Neural cell (in vitro differentiated cells): ENCODE data around the gene LSAMP. TPM values are rescaled to one million over a fixed set of nuclear protein-coding genes. Genes with fewer than 3 reads are reported as not detected.

Experiments used
- H2AFZ ChIP-seq: fragments of 200-600, 300-800 bp; sonication (generic), shearing (Covaris generic); 2 replicates; pipeline ENCODE4 v1.6.0; 2014; ENCODE audit warnings: low read depth, mild to moderate bottlenecking, antibody characterized with exemption, low read length, moderate library complexity
- H3F3A ChIP-seq: fragments of 200-600 bp; shearing (Covaris generic); 2 replicates; pipeline ENCODE4 v1.6.1; 2016; ENCODE audit warnings: mild to moderate bottlenecking, moderate library complexity, mixed read lengths, antibody characterized with exemption, low read length; ENCODE audit not compliant: insufficient read depth, poor library complexity, severe bottlenecking
- H3K27ac ChIP-seq: fragments of 200-600, 300-800 bp; sonication (generic), shearing (Covaris generic); 2 replicates; pipeline ENCODE4 v1.5.1; 2014; ENCODE audit warnings: mild to moderate bottlenecking, low read length, moderate library complexity
- H3K27me3 ChIP-seq: fragments of 300-800, 200-600 bp; sonication (generic), shearing (Covaris generic); 2 replicates; pipeline ENCODE4 v1.6.0; 2014; ENCODE audit warnings: mild to moderate bottlenecking, low read depth, low read length, moderate library complexity; ENCODE audit not compliant: insufficient read depth
- H3K36me3 ChIP-seq: fragments of 300-800, 200-600 bp; sonication (generic), shearing (Covaris generic); 2 replicates; pipeline ENCODE4 v1.5.1; 2014; ENCODE audit warnings: mild to moderate bottlenecking, antibody characterized with exemption, low read length, moderate library complexity; ENCODE audit not compliant: insufficient read depth
- H3K4me2 ChIP-seq: fragments of 300-800, 200-600 bp; sonication (generic), shearing (Covaris generic); 2 replicates; pipeline ENCODE4 v1.6.0; 2014; ENCODE audit warnings: mild to moderate bottlenecking, low read length
- H3K4me3 ChIP-seq: fragments of 300-800, 200-600 bp; sonication (generic), shearing (Covaris generic); 2 replicates; pipeline ENCODE4 v1.5.1; 2014; ENCODE audit warnings: mild to moderate bottlenecking, low read length, moderate library complexity
- H3K79me2 ChIP-seq: fragments of 200-600 bp; shearing (Covaris generic); replicated peaks from 2 replicates; pipeline ENCODE4 v1.6.0; 2014; ENCODE audit warnings: mild to moderate bottlenecking, low read length, moderate library complexity; ENCODE audit not compliant: insufficient read depth
- H3K9ac ChIP-seq: fragments of 300-800, 200-600 bp; sonication (generic), shearing (Covaris generic); 2 replicates; pipeline ENCODE4 v1.6.1; 2016; ENCODE audit warnings: mild to moderate bottlenecking, low read length, mixed read lengths
- H3K9me2 ChIP-seq: fragments of 200-600 bp; shearing (Covaris generic); 2 replicates; pipeline ENCODE4 v1.6.1; 2016; ENCODE audit warnings: mild to moderate bottlenecking, low read length, mixed read lengths; ENCODE audit not compliant: insufficient read depth
- H3K9me3 ChIP-seq: fragments of 200-600, 300-800 bp; sonication (generic), shearing (Covaris generic); 2 replicates; pipeline ENCODE4 v1.6.1; 2016; ENCODE audit warnings: mild to moderate bottlenecking, mixed run types, low read length, moderate library complexity, mixed read lengths
- H4K20me1 ChIP-seq: fragments of 200-600 bp; shearing (Covaris generic); 2 replicates; pipeline ENCODE4 v1.6.1; 2016; ENCODE audit warnings: mild to moderate bottlenecking, mixed run types; ENCODE audit not compliant: insufficient read depth
- EP300 ChIP-seq: fragments of 450-650 bp; conservative IDR thresholded peaks from 2 replicates; pipeline ENCODE4 v1.6.1; 2014; ENCODE audit warnings: antibody characterized with exemption, mild to moderate bottlenecking, moderate library complexity; ENCODE audit not compliant: poor library complexity, severe bottlenecking
- EZH2 ChIP-seq: fragments of 200-600, 300-800 bp; shearing (Covaris generic), sonication (generic); IDR thresholded peaks from 2 replicates; pipeline ENCODE4 v1.6.1; 2014; ENCODE audit warnings: antibody characterized with exemption, low read length, borderline replicate concordance, mild to moderate bottlenecking; ENCODE audit not compliant: insufficient read depth, poor library complexity, severe bottlenecking
- MXI1 ChIP-seq: fragments of 450-650 bp; conservative IDR thresholded peaks from 2 replicates; pipeline ENCODE4 v1.6.1; 2014; ENCODE audit warnings: antibody characterized with exemption, mild to moderate bottlenecking; ENCODE audit not compliant: poor library complexity, severe bottlenecking
- POLR2AphosphoS5 ChIP-seq: IDR thresholded peaks from 2 replicates; pipeline ENCODE4 v1.6.1; 2012
- RAD21 ChIP-seq: fragments of 450-650 bp; conservative IDR thresholded peaks from 2 replicates; pipeline ENCODE4 v1.6.1; 2014; ENCODE audit warnings: antibody characterized with exemption, mild to moderate bottlenecking, moderate library complexity
- SMC3 ChIP-seq: fragments of 450-650 bp; conservative IDR thresholded peaks from 2 replicates; pipeline ENCODE4 v1.6.1; 2014; ENCODE audit warnings: antibody characterized with exemption, mild to moderate bottlenecking, moderate library complexity; ENCODE audit not compliant: poor library complexity
- TAF1 ChIP-seq: IDR thresholded peaks from 2 replicates; pipeline ENCODE4 v1.6.1; 2012; ENCODE audit warnings: low read depth
- polyA plus RNA-seq: library from polyadenylated mRNA; depleted of rRNA; stranded (reverse); fragments of >200 nt; gene quantifications from 2 replicates; pipeline ENCODE4 v1.2.3, GENCODE V29; 2014
- TF ChIP-seq, protein P1 (sequence below): fragments of 450-650 bp; IDR thresholded peaks from 2 replicates; pipeline ENCODE4 v1.5.1; 2014; ENCODE audit warnings: antibody characterized with exemption, mild to moderate bottlenecking, moderate library complexity; ENCODE audit not compliant: poor library complexity, severe bottlenecking
- TF ChIP-seq, protein P2 (sequence below): IDR thresholded peaks from 2 replicates; pipeline ENCODE4 v1.6.1; 2012; ENCODE audit warnings: borderline replicate concordance

The LSAMP gene
- polyA plus RNA-seq, 1 donor from 2014 or later, result 93.6 TPM

DNA sequence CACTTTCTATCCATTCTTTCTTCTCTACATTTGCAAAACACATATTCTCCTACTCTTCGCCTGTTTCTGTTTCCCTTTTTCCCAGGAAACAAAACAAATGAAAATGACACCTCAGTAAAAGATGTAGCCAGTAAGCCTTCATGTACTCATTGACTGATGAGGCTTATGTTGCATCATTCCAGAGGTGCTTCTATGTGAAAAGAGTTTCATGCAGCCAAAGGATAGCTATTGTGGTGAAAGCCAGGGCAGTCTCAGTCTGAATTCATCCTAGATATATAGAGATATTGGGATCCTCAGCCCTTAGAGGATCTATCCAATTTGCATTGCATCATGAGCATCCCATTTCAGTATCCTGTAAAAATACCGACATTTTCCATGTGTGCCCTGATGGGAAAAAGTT, 554.7 kb downstream of the LSAMP start:
- Histone ChIP-seq H3K9me3 (no peaks in the 10 kb centered on the region), H3K27ac (no peak overlapping the region), H3K4me2 (no peak overlapping the region), H3K9ac (no peak overlapping the region), H4K20me1 (no peaks in the 10 kb centered on the region), H3K79me2 (no peaks in the 10 kb centered on the region), H3K27me3 (no peaks in the 10 kb centered on the region), H3F3A (no peaks in the 10 kb centered on the region), H2AFZ (no peak overlapping the region), H3K4me3 (no peak overlapping the region), H3K9me2 (no peaks in the 10 kb centered on the region), H3K36me3 (no peaks in the 10 kb centered on the region)
- TF ChIP-seq EP300, result no peak
- TF ChIP-seq, protein P1, sequence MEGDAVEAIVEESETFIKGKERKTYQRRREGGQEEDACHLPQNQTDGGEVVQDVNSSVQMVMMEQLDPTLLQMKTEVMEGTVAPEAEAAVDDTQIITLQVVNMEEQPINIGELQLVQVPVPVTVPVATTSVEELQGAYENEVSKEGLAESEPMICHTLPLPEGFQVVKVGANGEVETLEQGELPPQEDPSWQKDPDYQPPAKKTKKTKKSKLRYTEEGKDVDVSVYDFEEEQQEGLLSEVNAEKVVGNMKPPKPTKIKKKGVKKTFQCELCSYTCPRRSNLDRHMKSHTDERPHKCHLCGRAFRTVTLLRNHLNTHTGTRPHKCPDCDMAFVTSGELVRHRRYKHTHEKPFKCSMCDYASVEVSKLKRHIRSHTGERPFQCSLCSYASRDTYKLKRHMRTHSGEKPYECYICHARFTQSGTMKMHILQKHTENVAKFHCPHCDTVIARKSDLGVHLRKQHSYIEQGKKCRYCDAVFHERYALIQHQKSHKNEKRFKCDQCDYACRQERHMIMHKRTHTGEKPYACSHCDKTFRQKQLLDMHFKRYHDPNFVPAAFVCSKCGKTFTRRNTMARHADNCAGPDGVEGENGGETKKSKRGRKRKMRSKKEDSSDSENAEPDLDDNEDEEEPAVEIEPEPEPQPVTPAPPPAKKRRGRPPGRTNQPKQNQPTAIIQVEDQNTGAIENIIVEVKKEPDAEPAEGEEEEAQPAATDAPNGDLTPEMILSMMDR, result no peak
- TF ChIP-seq, protein P2, sequence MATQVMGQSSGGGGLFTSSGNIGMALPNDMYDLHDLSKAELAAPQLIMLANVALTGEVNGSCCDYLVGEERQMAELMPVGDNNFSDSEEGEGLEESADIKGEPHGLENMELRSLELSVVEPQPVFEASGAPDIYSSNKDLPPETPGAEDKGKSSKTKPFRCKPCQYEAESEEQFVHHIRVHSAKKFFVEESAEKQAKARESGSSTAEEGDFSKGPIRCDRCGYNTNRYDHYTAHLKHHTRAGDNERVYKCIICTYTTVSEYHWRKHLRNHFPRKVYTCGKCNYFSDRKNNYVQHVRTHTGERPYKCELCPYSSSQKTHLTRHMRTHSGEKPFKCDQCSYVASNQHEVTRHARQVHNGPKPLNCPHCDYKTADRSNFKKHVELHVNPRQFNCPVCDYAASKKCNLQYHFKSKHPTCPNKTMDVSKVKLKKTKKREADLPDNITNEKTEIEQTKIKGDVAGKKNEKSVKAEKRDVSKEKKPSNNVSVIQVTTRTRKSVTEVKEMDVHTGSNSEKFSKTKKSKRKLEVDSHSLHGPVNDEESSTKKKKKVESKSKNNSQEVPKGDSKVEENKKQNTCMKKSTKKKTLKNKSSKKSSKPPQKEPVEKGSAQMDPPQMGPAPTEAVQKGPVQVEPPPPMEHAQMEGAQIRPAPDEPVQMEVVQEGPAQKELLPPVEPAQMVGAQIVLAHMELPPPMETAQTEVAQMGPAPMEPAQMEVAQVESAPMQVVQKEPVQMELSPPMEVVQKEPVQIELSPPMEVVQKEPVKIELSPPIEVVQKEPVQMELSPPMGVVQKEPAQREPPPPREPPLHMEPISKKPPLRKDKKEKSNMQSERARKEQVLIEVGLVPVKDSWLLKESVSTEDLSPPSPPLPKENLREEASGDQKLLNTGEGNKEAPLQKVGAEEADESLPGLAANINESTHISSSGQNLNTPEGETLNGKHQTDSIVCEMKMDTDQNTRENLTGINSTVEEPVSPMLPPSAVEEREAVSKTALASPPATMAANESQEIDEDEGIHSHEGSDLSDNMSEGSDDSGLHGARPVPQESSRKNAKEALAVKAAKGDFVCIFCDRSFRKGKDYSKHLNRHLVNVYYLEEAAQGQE, result no peak
- TF ChIP-seq TAF1, result no peak
- TF ChIP-seq POLR2AphosphoS5, result no peak
- no peak for TF ChIP-seq MXI1
- no peak for TF ChIP-seq RAD21
- no peak for TF ChIP-seq SMC3
- TF ChIP-seq EZH2, result no peak

DNA sequence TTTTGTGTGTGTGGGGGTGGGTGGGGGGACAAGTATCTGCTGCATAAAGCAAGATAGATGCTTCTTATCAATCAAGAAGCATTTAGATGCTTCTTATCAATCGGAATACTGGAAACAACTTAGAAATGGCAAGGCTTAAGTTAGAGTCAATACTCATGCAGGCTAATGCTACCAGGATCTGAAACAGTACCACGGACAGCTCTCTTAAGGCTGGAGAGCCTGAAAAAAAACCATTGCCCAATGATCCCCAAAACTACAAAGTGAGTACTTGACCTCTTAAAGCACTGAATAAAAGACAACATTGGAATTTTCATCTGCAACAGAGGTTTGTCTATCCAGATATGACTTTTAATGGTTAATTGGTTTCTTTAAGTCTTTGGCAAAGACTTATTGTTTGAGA, 559.7 kb downstream of the LSAMP start:
- Histone ChIP-seq H3K27ac (no peak overlapping the region), H3K4me3 (no peak overlapping the region), H3K79me2 (no peaks in the 10 kb centered on the region), H2AFZ (no peak overlapping the region), H3K27me3 (no peaks in the 10 kb centered on the region), H3K36me3 (no peaks in the 10 kb centered on the region), H3K4me2 (no peak overlapping the region), H3K9ac (no peak overlapping the region), H4K20me1 (no peaks in the 10 kb centered on the region), H3K9me3 (no peaks in the 10 kb centered on the region), H3F3A (no peaks in the 10 kb centered on the region), H3K9me2 (no peaks in the 10 kb centered on the region)
- TF ChIP-seq RAD21, result no peak
- TF ChIP-seq POLR2AphosphoS5, result no peak
- no peak for TF ChIP-seq EZH2
- no peak for TF ChIP-seq EP300
- TF ChIP-seq, protein P2, result no peak
- TF ChIP-seq MXI1, result no peak
